Adrenal gland (tissue), 12 donors: ENCODE data around the gene ARHGAP26. TPM values are rescaled to one million over a fixed set of nuclear protein-coding genes. Genes with fewer than 3 reads are reported as not detected.
"Not testable (repeated sequence)": the region's sequence is repeated elsewhere in the genome, so short reads cannot be mapped to it uniquely, and the experiment has no call there.

Experiments used
- DNase-seq, 7 donors: peaks; one replicate each; pipeline ENCODE4 v3.0.0-alpha.2; 2019 to 2020
- H3K27ac ChIP-seq, 5 donors: fragments of 200-600 bp; sonication (generic) in 4 of 5; 1 replicate in 3 of 5; 2 replicates in 2 of 5; pipeline versions ENCODE4 v1.5.1 to v1.8.0; 2016 to 2020; ENCODE audit warnings: mild to moderate bottlenecking in 1 of 5
- H3K27me3 ChIP-seq: fragments of 200-600 bp; 2 replicates; pipeline ENCODE4 v1.8.0; 2021
- H3K36me3 ChIP-seq, 2 donors: fragments of 200-600 bp; replicated peaks in 1 of 2; 1 replicate in 1 of 2; 2 replicates in 1 of 2; pipeline versions ENCODE4 v1.5.1 to v1.8.0; 2018 to 2022
- H3K4me1 ChIP-seq, 2 donors: fragments of 200-600 bp; replicated peaks in 1 of 2; 1 replicate in 1 of 2; 2 replicates in 1 of 2; pipeline versions ENCODE4 v1.5.1 to v1.8.0; 2018 to 2021
- H3K4me3 ChIP-seq, 4 donors: fragments of 200-600 bp; sonication (generic) in 3 of 4; one replicate each; pipeline ENCODE4 v1.5.1; 2016 to 2018
- H3K9me3 ChIP-seq, 3 donors: fragments of 200-600 bp; sonication (generic) in 1 of 3; replicated peaks in 1 of 3; 1 replicate in 2 of 3; 2 replicates in 1 of 3; pipeline versions ENCODE4 v1.5.1 to v1.8.0; 2016 to 2021
- POLR2A ChIP-seq, 2 donors: fragments of 450-650 bp; IDR thresholded peaks; one replicate each; pipeline ENCODE4 v1.6.1; 2017; ENCODE audit warnings: antibody characterized with exemption in 2 of 2, mild to moderate bottlenecking in 2 of 2, moderate library complexity in 1 of 2
- WGBS, 4 donors: extraction: QIAGEN DNeasy Blood & Tissue Kit in 2 of 4; methylation state at CpG; one replicate each; pipeline versions ENCODE4 v1.1.5 to v1.1.7; 2013 to 2017; 5-methylcytosine and 5-hydroxymethylcytosine counted together
- intact Hi-C, 2 donors: fragments of 100-400 bp; cut with DNase I; formaldehyde crosslinking; loops; one replicate each; pipeline versions ENCODE4 v1.14.1 to v1.15.0; 2022 to 2023
- polyA plus RNA-seq, 3 donors: library from polyadenylated mRNA; stranded (reverse); fragments of 200-250 nt in 2 of 3; fragments of 350-450 nt in 1 of 3; fragmentation: Illumina TruSeq in 1 of 3; extraction: RNeasy Lipid Tissue Mini Kit (QIAGEN cat#74804) in 1 of 3; gene quantifications; one replicate each; pipeline ENCODE4 v1.2.3, GENCODE V29; 2013 to 2014
- total RNA-seq, 9 donors: library from RNA; depleted of rRNA in 4 of 9; stranded (reverse); fragments of >200 nt in 4 of 9; fragments of 120-200 nt in 1 of 9; fragmentation: NEBNext Ultra II Directional in 1 of 9; extraction: Animal tissue kit (Norgen Biotek cat#: 25700) in 1 of 9; gene quantifications; one replicate each; pipeline versions ENCODE4 v1.1.0 to v1.2.4, GENCODE V29; 2013 to 2023
- TF ChIP-seq, protein P1 (sequence below), 6 experiments: fragments of 450-650 bp in 4 of 6; fragments of 200-600 bp in 2 of 6; sonication (generic) in 1 of 6; IDR thresholded peaks; 1 replicate in 5 of 6; 2 replicates in 1 of 6; pipeline versions ENCODE4 v1.5.1 to v1.8.0; 2016 to 2021; ENCODE audit warnings: antibody characterized with exemption in 6 of 6, mild to moderate bottlenecking in 2 of 6, moderate library complexity in 1 of 6
- donor health status: healthy with polysubstance abuse.
- donor health status: Bipolar disorder and iron deficiency.
- donor health status: DM: yes; HTN: yes; CAD: no.
- donor health status: DM: no; HTN: no; CAD: no.
- donor health status: DM: no; HTN: no; CAD: no.
- donor health status: DM: yes; HTN: yes; CAD: no.

The ARHGAP26 gene
- total and polyA plus RNA-seq, 12 donors: 3.0 to 21.7 (median 10.8) TPM

DNA sequence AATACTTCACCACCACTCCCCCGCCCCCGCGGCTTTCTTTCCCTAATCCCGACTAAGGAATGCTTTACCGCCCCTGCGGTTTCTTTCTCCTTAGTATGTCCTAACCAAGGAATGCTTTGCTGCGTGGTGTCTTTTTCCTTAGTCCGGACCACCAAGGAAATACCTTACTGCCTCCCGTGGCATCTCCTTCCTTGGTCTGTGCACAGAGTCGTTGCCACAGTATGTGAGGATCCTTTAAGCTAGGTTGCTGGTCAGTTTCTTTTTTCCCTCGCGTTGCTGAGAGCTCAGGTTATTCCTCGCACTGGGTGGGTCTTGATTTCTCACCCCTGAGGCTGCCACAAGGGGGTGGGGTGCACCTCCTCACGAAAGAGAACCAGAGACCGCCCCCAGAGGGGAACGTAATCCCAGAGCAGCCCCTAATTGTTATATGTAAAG is 323.9 kb downstream of the ARHGAP26 start:
- intact Hi-C loops: no loop called here
- 70 to 77% (median 70%) methylated on average over 16 of the region's 16 CpGs for WGBS, 4 donors
- Histone ChIP-seq H3K4me3 (no peak overlapping the region), H3K4me1 (no peaks in the 10 kb centered on the region), H3K27ac (no peak overlapping the region), H3K9me3 (no peaks in the 10 kb centered on the region), H3K27me3 (no peaks in the 10 kb centered on the region), H3K36me3 (no peaks in the 10 kb centered on the region)
- DNase-seq: no peak
- TF ChIP-seq, protein P1, sequence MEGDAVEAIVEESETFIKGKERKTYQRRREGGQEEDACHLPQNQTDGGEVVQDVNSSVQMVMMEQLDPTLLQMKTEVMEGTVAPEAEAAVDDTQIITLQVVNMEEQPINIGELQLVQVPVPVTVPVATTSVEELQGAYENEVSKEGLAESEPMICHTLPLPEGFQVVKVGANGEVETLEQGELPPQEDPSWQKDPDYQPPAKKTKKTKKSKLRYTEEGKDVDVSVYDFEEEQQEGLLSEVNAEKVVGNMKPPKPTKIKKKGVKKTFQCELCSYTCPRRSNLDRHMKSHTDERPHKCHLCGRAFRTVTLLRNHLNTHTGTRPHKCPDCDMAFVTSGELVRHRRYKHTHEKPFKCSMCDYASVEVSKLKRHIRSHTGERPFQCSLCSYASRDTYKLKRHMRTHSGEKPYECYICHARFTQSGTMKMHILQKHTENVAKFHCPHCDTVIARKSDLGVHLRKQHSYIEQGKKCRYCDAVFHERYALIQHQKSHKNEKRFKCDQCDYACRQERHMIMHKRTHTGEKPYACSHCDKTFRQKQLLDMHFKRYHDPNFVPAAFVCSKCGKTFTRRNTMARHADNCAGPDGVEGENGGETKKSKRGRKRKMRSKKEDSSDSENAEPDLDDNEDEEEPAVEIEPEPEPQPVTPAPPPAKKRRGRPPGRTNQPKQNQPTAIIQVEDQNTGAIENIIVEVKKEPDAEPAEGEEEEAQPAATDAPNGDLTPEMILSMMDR (IDR thresholded peaks at IDR 0.05): no peak
- no peak for TF ChIP-seq POLR2A (IDR thresholded peaks at IDR 0.05)

- H3K36me3 ChIP-seq, DNase-seq, H3K27me3 ChIP-seq, H3K4me3 ChIP-seq, intact Hi-C loops, H3K27ac ChIP-seq, H3K4me1 ChIP-seq, H3K9me3 ChIP-seq: not testable (repeated sequence)
- 61 to 65% (median 63%) methylated on average over 3 of the region's 3 CpGs for WGBS, 4 donors
Measured at GRCh38 chr5:143094608-143095007, 324.4 kb downstream of the ARHGAP26 start.

- intact Hi-C loops: no loop called here
- Histone ChIP-seq H3K4me1 (no peaks in the 10 kb centered on the region), H3K9me3 (no peaks in the 10 kb centered on the region), H3K27ac (no peak overlapping the region), H3K36me3 (no peaks in the 10 kb centered on the region), H3K27me3 (no peaks in the 10 kb centered on the region), H3K4me3 (no peak overlapping the region)
- 73 to 83% (median 77%) methylated on average over 2 of the region's 2 CpGs for WGBS, 4 donors
- no peak for DNase-seq
- TF ChIP-seq, protein P1 (IDR thresholded peaks at IDR 0.05): no peak
- TF ChIP-seq POLR2A (IDR thresholded peaks at IDR 0.05): no peak
Measured at GRCh38 chr5:143101121-143101520, 330.9 kb downstream of the ARHGAP26 start.

- Histone ChIP-seq H3K36me3 (no peaks in the 10 kb centered on the region), H3K9me3 (no peaks in the 10 kb centered on the region), H3K4me3 (no peak overlapping the region), H3K27me3 (no peaks in the 10 kb centered on the region), H3K4me1 (no peaks in the 10 kb centered on the region), H3K27ac (no peak overlapping the region)
- WGBS, 4 donors: 83 to 88% (median 84%) methylated on average over 7 of the region's 7 CpGs
- no peak for TF ChIP-seq POLR2A (IDR thresholded peaks at IDR 0.05)
- TF ChIP-seq, protein P1 (IDR thresholded peaks at IDR 0.05): no peak
- intact Hi-C loops: no loop called here
- peak in 1 of 7 donors; percentile 54 for DNase-seq
Measured at GRCh38 chr5:143101725-143102386, 331.7 kb downstream of the ARHGAP26 start.

- no peak for TF ChIP-seq POLR2A (IDR thresholded peaks at IDR 0.05)
- TF ChIP-seq, protein P1 (IDR thresholded peaks at IDR 0.05): no peak
- 75 to 90% (median 84%) methylated on average over 6 of the region's 6 CpGs for WGBS, 4 donors
- DNase-seq: no peak
- Histone ChIP-seq H3K36me3 (no peaks in the 10 kb centered on the region), H3K27me3 (no peaks in the 10 kb centered on the region), H3K4me3 (no peak overlapping the region), H3K27ac (no peak overlapping the region), H3K9me3 (no peaks in the 10 kb centered on the region), H3K4me1 (no peaks in the 10 kb centered on the region)
- intact Hi-C loops: no loop called here
Measured at GRCh38 chr5:143102411-143102810, 332.2 kb downstream of the ARHGAP26 start.
